Gastroesophageal sphincter (tissue), 3 donors: ENCODE results near the gene IFI35.

ENCODE experiments used
- CTCF ChIP-seq, 4 experiments: fragments of 200-600 bp in 2 of 4; fragments of 450-650 bp in 2 of 4; sonication (generic) in 1 of 4; IDR thresholded peaks; one replicate each; pipeline ENCODE4 v1.5.1; 2017 to 2019; ENCODE audit warnings: antibody characterized with exemption in 4 of 4, mild to moderate bottlenecking in 2 of 4, moderate library complexity in 2 of 4
- EP300 ChIP-seq: sonication (generic); formaldehyde crosslinking; IDR thresholded peaks from one replicate; pipeline ENCODE4 v1.6.1; 2017; ENCODE audit warnings: antibody characterized with exemption, mild to moderate bottlenecking
- POLR2A ChIP-seq, 2 donors: fragments of 450-650 bp; IDR thresholded peaks; one replicate each; pipeline ENCODE4 v1.6.1; 2017; ENCODE audit warnings: antibody characterized with exemption in 2 of 2, mild to moderate bottlenecking in 2 of 2, moderate library complexity in 1 of 2
- POLR2AphosphoS5 ChIP-seq: sonication (generic); formaldehyde crosslinking; IDR thresholded peaks from one replicate; pipeline ENCODE4 v1.6.1; 2017; ENCODE audit warnings: antibody characterized with exemption

GRCh38 chr17:42980766-42981397 is 25.7 kb upstream of the IFI35 start:
- TF ChIP-seq POLR2A (IDR thresholded peaks at IDR 0.05) (no peak), CTCF (IDR thresholded peaks at IDR 0.05) (peak in 3 of 4 experiments; percentile 10 to 42 (median 36)), EP300 (no peak), POLR2AphosphoS5 (no peak)
